Measurements from ENCODE around the gene GABRR3.

GRCh38 chr3:97969541-97969940 is 65.6 kb downstream of the GABRR3 start:
- no peak for TF ChIP-seq POLR2A (IDR thresholded peaks at IDR 0.05)
- TF ChIP-seq CTCF (IDR thresholded peaks at IDR 0.05) = no peak

Measured in breast epithelium (tissue), 3 donors.